HUES6 (cell line): ENCODE results near the gene ATG5.

Source experiments
- H3K27ac ChIP-seq: 2 replicates; pipeline ENCODE4 v1.7.0; 2013; ENCODE audit warnings: low read depth, mild to moderate bottlenecking, low read length, inconsistent platforms
- H3K27me3 ChIP-seq: 2 replicates; pipeline ENCODE4 v1.6.1; 2013; ENCODE audit warnings: low read length; ENCODE audit not compliant: control insufficient read depth, insufficient read depth
- H3K36me3 ChIP-seq: 2 replicates; pipeline ENCODE4 v1.6.1; 2013; ENCODE audit warnings: low read length; ENCODE audit not compliant: control insufficient read depth, insufficient read depth
- H3K4me1 ChIP-seq: 2 replicates; pipeline ENCODE4 v1.6.1; 2013; ENCODE audit warnings: low read length; ENCODE audit not compliant: control insufficient read depth, insufficient read depth
- H3K4me3 ChIP-seq: 2 replicates; pipeline ENCODE4 v1.5.1; 2013; ENCODE audit warnings: low read depth, low read length
- H3K9ac ChIP-seq: one replicate; pipeline ENCODE4 v1.6.1; 2013; ENCODE audit warnings: mild to moderate bottlenecking, low read length
- H3K9me3 ChIP-seq: 2 replicates; pipeline ENCODE4 v1.6.1; 2013; ENCODE audit warnings: low read depth, low read length; ENCODE audit not compliant: control insufficient read depth, insufficient read depth

Gene ATG5

GRCh38 chr6:106308985-106309384 lies 16.6 kb downstream of the ATG5 start:
- H3K27ac ChIP-seq: no peak overlapping the region

GRCh38 chr6:106305740-106306139 lies 19.8 kb downstream of the ATG5 start:
- no peak overlapping the region for H3K27ac ChIP-seq
- no peaks in the 10 kb centered on the region for H3K27me3 ChIP-seq
- H3K36me3 ChIP-seq: peaks cover 8% of the 10 kb centered on the region; the same call in 1 of the 2 replicates
- no peak overlapping the region for H3K9ac ChIP-seq
- H3K9me3 ChIP-seq: no peaks in the 10 kb centered on the region
- H3K4me3 ChIP-seq: no peak overlapping the region
- H3K4me1 ChIP-seq: peaks cover 7% of the 10 kb centered on the region

More at GRCh38 chr6:106308985-106309384, 16.6 kb downstream of the ATG5 start:
- H3K4me1 ChIP-seq: peaks cover 14% of the 10 kb centered on the region
- peaks cover 24% of the 10 kb centered on the region for H3K36me3 ChIP-seq
- H3K9me3 ChIP-seq: no peaks in the 10 kb centered on the region
- no peaks in the 10 kb centered on the region for H3K27me3 ChIP-seq
- no peak overlapping the region for H3K4me3 ChIP-seq
- no peak overlapping the region for H3K9ac ChIP-seq

GRCh38 chr6:106300944-106301343 lies 24.6 kb downstream of the ATG5 start:
- no peaks in the 10 kb centered on the region for H3K9me3 ChIP-seq
- no peak overlapping the region for H3K27ac ChIP-seq
- no peak overlapping the region for H3K4me3 ChIP-seq

GRCh38 chr6:106300020-106300780 lies 25.4 kb downstream of the ATG5 start:
- Histone ChIP-seq H3K4me1 (no peaks in the 10 kb centered on the region), H3K4me3 (no peak overlapping the region), H3K9me3 (no peaks in the 10 kb centered on the region), H3K27me3 (no peaks in the 10 kb centered on the region), H3K9ac (no peak overlapping the region), H3K27ac (no peak overlapping the region), H3K36me3 (no peaks in the 10 kb centered on the region)

More at GRCh38 chr6:106300944-106301343, 24.6 kb downstream of the ATG5 start:
- H3K27me3 ChIP-seq: no peaks in the 10 kb centered on the region
- no peaks in the 10 kb centered on the region for H3K4me1 ChIP-seq
- no peak overlapping the region for H3K9ac ChIP-seq
- no peaks in the 10 kb centered on the region for H3K36me3 ChIP-seq

GRCh38 chr6:106293116-106293515 lies 32.4 kb downstream of the ATG5 start:
- H3K4me3 ChIP-seq: no peak overlapping the region
- no peaks in the 10 kb centered on the region for H3K4me1 ChIP-seq
- no peak overlapping the region for H3K27ac ChIP-seq
- no peaks in the 10 kb centered on the region for H3K9me3 ChIP-seq
- no peaks in the 10 kb centered on the region for H3K27me3 ChIP-seq
- H3K9ac ChIP-seq: no peak overlapping the region
- peaks cover 22% of the 10 kb centered on the region for H3K36me3 ChIP-seq

GRCh38 chr6:106290954-106291353 lies 34.6 kb downstream of the ATG5 start:
- no peak overlapping the region for H3K4me3 ChIP-seq
- H3K27me3 ChIP-seq: no peaks in the 10 kb centered on the region
- H3K9me3 ChIP-seq: no peaks in the 10 kb centered on the region
- H3K4me1 ChIP-seq: peaks cover 13% of the 10 kb centered on the region
- H3K27ac ChIP-seq: no peak overlapping the region
- no peak overlapping the region for H3K9ac ChIP-seq
- peaks cover 22% of the 10 kb centered on the region for H3K36me3 ChIP-seq

- no peak overlapping the region for H3K27ac ChIP-seq
- H3K9me3 ChIP-seq: no peaks in the 10 kb centered on the region
- no peaks in the 10 kb centered on the region for H3K27me3 ChIP-seq
- no peak overlapping the region for H3K4me3 ChIP-seq
- H3K36me3 ChIP-seq: peaks cover 22% of the 10 kb centered on the region
- peaks cover 13% of the 10 kb centered on the region for H3K4me1 ChIP-seq
- no peak overlapping the region for H3K9ac ChIP-seq
These were observed 35.5 kb downstream of the ATG5 start for GRCh38 chr6:106290032-106290431.

- Histone ChIP-seq H3K27me3 (no peaks in the 10 kb centered on the region), H3K4me3 (no peak overlapping the region), H3K9me3 (no peaks in the 10 kb centered on the region), H3K36me3 (peaks cover 16% of the 10 kb centered on the region), H3K27ac (no peak overlapping the region), H3K9ac (no peak overlapping the region), H3K4me1 (peaks cover 13% of the 10 kb centered on the region)
These were observed 38.3 kb downstream of the ATG5 start for GRCh38 chr6:106287215-106287614.

- Histone ChIP-seq H3K9me3 (no peaks in the 10 kb centered on the region), H3K4me1 (peaks cover 13% of the 10 kb centered on the region), H3K36me3 (peaks cover 11% of the 10 kb centered on the region), H3K27me3 (no peaks in the 10 kb centered on the region), H3K9ac (no peak overlapping the region), H3K27ac (no peak overlapping the region), H3K4me3 (no peak overlapping the region)
These were observed 38.8 kb downstream of the ATG5 start for GRCh38 chr6:106286746-106287145.

GRCh38 chr6:106283481-106283880 lies 42.1 kb downstream of the ATG5 start:
- H3K4me1 ChIP-seq: peaks cover 13% of the 10 kb centered on the region
- no peaks in the 10 kb centered on the region for H3K9me3 ChIP-seq
- H3K9ac ChIP-seq: no peak overlapping the region
- no peaks in the 10 kb centered on the region for H3K27me3 ChIP-seq
- H3K36me3 ChIP-seq: peaks cover 10% of the 10 kb centered on the region; the same call in 1 of the 2 replicates
- H3K4me3 ChIP-seq: no peak overlapping the region
- no peak overlapping the region for H3K27ac ChIP-seq

GRCh38 chr6:106281661-106282060 lies 43.9 kb downstream of the ATG5 start:
- H3K27me3 ChIP-seq: no peaks in the 10 kb centered on the region
- no peak overlapping the region for H3K9ac ChIP-seq
- H3K9me3 ChIP-seq: no peaks in the 10 kb centered on the region
- no peak overlapping the region for H3K4me3 ChIP-seq
- no peak overlapping the region for H3K27ac ChIP-seq
- peaks cover 17% of the 10 kb centered on the region for H3K36me3 ChIP-seq
- peaks cover 5% of the 10 kb centered on the region; the same call in 1 of the 2 replicates for H3K4me1 ChIP-seq
